Astrocyte (in vitro differentiated cells and primary cell): Measurements from ENCODE around the gene ZNF45. TPM values are rescaled to one million over a fixed set of nuclear protein-coding genes. Genes with fewer than 3 reads are reported as not detected.

Experiments used
- DNase-seq: peaks from one replicate; pipeline ENCODE4 v3.0.0-alpha.2; 2010; ENCODE audit warnings: low read depth
- FAIRE-seq: peaks from 2 replicates; lab custom pipeline; 2011; peaks lifted over from hg19 to GRCh38; lab: Jason Lieb, UNC
- H2AFZ ChIP-seq: 2 replicates; pipeline ENCODE4 v1.6.0; 2012; ENCODE audit warnings: low read depth, low read length, inconsistent platforms
- H3K27ac ChIP-seq: 2 replicates; pipeline ENCODE4 v1.5.1; 2011; ENCODE audit warnings: low read depth, low read length, inconsistent platforms
- H3K27me3 ChIP-seq: 2 replicates; pipeline ENCODE4 v1.6.0; 2011; ENCODE audit warnings: low read length, inconsistent platforms; ENCODE audit not compliant: insufficient read depth
- H3K36me3 ChIP-seq: 2 replicates; pipeline ENCODE4 v1.5.1; 2011; ENCODE audit warnings: low read length, inconsistent platforms; ENCODE audit not compliant: insufficient read depth
- H3K4me1 ChIP-seq: 2 replicates; pipeline ENCODE4 v1.5.1; 2011; ENCODE audit warnings: low read length, inconsistent platforms; ENCODE audit not compliant: insufficient read depth
- H3K4me2 ChIP-seq: 2 replicates; pipeline ENCODE4 v1.6.0; 2012; ENCODE audit warnings: low read length, inconsistent platforms
- H3K4me3 ChIP-seq: 2 replicates; pipeline ENCODE4 v1.5.1; 2011; ENCODE audit warnings: low read depth, mild to moderate bottlenecking, low read length, inconsistent platforms; ENCODE audit not compliant: insufficient read depth
- H3K79me2 ChIP-seq: 2 replicates; pipeline ENCODE4 v1.6.0; 2012; ENCODE audit warnings: mild to moderate bottlenecking, low read length, inconsistent platforms; ENCODE audit not compliant: insufficient read depth
- H3K9ac ChIP-seq: 2 replicates; pipeline ENCODE4 v1.6.0; 2012; ENCODE audit warnings: mild to moderate bottlenecking, low read length, inconsistent platforms
- H3K9me3 ChIP-seq: 2 replicates; pipeline ENCODE4 v1.5.1; 2012; ENCODE audit warnings: low read depth, mild to moderate bottlenecking, low read length, inconsistent platforms; ENCODE audit not compliant: insufficient read depth
- H4K20me1 ChIP-seq: 2 replicates; pipeline ENCODE4 v1.6.0; 2012; ENCODE audit warnings: low read length, inconsistent platforms; ENCODE audit not compliant: insufficient read depth
- H3K27ac Mint-ChIP-seq: one replicate; pipeline ENCODE4 v1.8.0; 2021; ENCODE audit warnings: mild to moderate bottlenecking, mixed read lengths; ENCODE audit not compliant: unreplicated experiment
- H3K27me3 Mint-ChIP-seq: one replicate; pipeline ENCODE4 v1.8.0; 2021; ENCODE audit warnings: low read depth, mixed read lengths; ENCODE audit not compliant: unreplicated experiment
- H3K36me3 Mint-ChIP-seq: one replicate; pipeline ENCODE4 v1.8.0; 2021; ENCODE audit warnings: low read depth, mixed read lengths; ENCODE audit not compliant: unreplicated experiment
- H3K4me1 Mint-ChIP-seq: one replicate; pipeline ENCODE4 v1.8.0; 2021; ENCODE audit warnings: low read depth, mixed read lengths; ENCODE audit not compliant: unreplicated experiment
- H3K4me3 Mint-ChIP-seq: one replicate; pipeline ENCODE4 v1.8.0; 2021; ENCODE audit warnings: mild to moderate bottlenecking, moderate library complexity, mixed read lengths; ENCODE audit not compliant: unreplicated experiment
- H3K9me3 Mint-ChIP-seq: one replicate; pipeline ENCODE4 v1.8.0; 2021; ENCODE audit warnings: mild to moderate bottlenecking, mixed read lengths; ENCODE audit not compliant: unreplicated experiment
- EZH2 ChIP-seq: IDR thresholded peaks from 2 replicates; pipeline ENCODE4 v1.6.1; 2012; ENCODE audit warnings: mild to moderate bottlenecking, low read length, inconsistent platforms; ENCODE audit not compliant: insufficient read depth
- total RNA-seq: library from RNA; stranded (reverse); gene quantifications from 2 replicates; pipeline ENCODE4 v1.2.1, GENCODE V29; 2021
- TF ChIP-seq, protein P1 (sequence below): IDR thresholded peaks from 2 replicates; pipeline ENCODE4 v1.5.1; 2011; ENCODE audit warnings: low read depth, mild to moderate bottlenecking, inconsistent platforms, low read length, moderate library complexity; ENCODE audit not compliant: insufficient read depth

ZNF45 gene
- total RNA-seq, 1 donor from 2014 or later: 15.8 TPM

- H3K27ac ChIP-seq: no peak overlapping the region
- H3K4me1 Mint-ChIP-seq: peaks cover 5% of the 10 kb centered on the region
- peaks cover 83% of the 10 kb centered on the region for H3K36me3 Mint-ChIP-seq
- no peaks in the 10 kb centered on the region for H3K27me3 ChIP-seq
- H3K27me3 Mint-ChIP-seq: no peaks in the 10 kb centered on the region
- TF ChIP-seq, protein P1, sequence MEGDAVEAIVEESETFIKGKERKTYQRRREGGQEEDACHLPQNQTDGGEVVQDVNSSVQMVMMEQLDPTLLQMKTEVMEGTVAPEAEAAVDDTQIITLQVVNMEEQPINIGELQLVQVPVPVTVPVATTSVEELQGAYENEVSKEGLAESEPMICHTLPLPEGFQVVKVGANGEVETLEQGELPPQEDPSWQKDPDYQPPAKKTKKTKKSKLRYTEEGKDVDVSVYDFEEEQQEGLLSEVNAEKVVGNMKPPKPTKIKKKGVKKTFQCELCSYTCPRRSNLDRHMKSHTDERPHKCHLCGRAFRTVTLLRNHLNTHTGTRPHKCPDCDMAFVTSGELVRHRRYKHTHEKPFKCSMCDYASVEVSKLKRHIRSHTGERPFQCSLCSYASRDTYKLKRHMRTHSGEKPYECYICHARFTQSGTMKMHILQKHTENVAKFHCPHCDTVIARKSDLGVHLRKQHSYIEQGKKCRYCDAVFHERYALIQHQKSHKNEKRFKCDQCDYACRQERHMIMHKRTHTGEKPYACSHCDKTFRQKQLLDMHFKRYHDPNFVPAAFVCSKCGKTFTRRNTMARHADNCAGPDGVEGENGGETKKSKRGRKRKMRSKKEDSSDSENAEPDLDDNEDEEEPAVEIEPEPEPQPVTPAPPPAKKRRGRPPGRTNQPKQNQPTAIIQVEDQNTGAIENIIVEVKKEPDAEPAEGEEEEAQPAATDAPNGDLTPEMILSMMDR: no peak
- TF ChIP-seq EZH2: no peak
- H2AFZ ChIP-seq: no peak overlapping the region
- peaks cover 64% of the 10 kb centered on the region for H3K9me3 ChIP-seq
- peaks cover 73% of the 10 kb centered on the region for H3K9me3 Mint-ChIP-seq
- no peak overlapping the region for H3K27ac Mint-ChIP-seq
- no peak overlapping the region for H3K4me3 ChIP-seq
- no peak overlapping the region for H3K4me2 ChIP-seq
- H4K20me1 ChIP-seq: no peaks in the 10 kb centered on the region
- H3K9ac ChIP-seq: no peak overlapping the region
- FAIRE-seq (no peak), DNase-seq (no peak)
- H3K4me1 ChIP-seq: no peaks in the 10 kb centered on the region
- no peaks in the 10 kb centered on the region for H3K79me2 ChIP-seq
- no peak overlapping the region for H3K4me3 Mint-ChIP-seq
- H3K36me3 ChIP-seq: peaks cover 40% of the 10 kb centered on the region
Observed at GRCh38 chr19:43966079-43966694, 31.1 kb upstream of the ZNF45 start.

DNA sequence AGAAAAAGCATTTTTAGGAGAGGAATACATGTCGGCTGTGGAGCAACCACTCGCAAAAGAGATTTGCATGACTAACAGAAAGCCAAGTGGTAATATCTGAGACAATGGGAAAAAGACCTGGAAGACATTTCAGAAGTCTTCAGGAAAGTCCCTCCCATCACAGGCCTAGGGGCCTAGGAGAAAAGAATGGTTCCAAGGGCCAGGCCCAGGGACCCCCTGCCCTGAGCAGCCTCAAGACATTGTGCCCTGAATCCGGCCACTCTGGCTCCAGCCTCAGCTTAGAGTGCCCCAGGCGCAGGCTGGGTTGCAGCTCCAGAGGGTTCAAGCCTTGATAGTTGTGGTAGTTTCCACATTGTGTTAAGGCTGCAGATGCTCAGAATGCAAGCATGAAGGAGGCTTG, 25.3 kb upstream of the ZNF45 start:
- Histone ChIP-seq H3K36me3 (peaks cover 16% of the 10 kb centered on the region), H3K27me3 (no peaks in the 10 kb centered on the region), H3K9ac (no peak overlapping the region), H3K4me2 (no peak overlapping the region), H4K20me1 (no peaks in the 10 kb centered on the region), H2AFZ (no peak overlapping the region), H3K4me3 (no peak overlapping the region), H3K79me2 (no peaks in the 10 kb centered on the region), H3K27ac (no peak overlapping the region), H3K4me1 (no peaks in the 10 kb centered on the region), H3K9me3 (peaks cover 18% of the 10 kb centered on the region)
- TF ChIP-seq EZH2: no peak
- TF ChIP-seq, protein P1: no peak
- DNase-seq: no peak
- H3K36me3 Mint-ChIP-seq: peaks cover 43% of the 10 kb centered on the region
- FAIRE-seq: no peak
- H3K9me3 Mint-ChIP-seq: peaks cover 32% of the 10 kb centered on the region
- no peaks in the 10 kb centered on the region for H3K27me3 Mint-ChIP-seq
- no peak overlapping the region for H3K27ac Mint-ChIP-seq
- H3K4me1 Mint-ChIP-seq: peaks cover 5% of the 10 kb centered on the region
- H3K4me3 Mint-ChIP-seq: no peak overlapping the region

DNA sequence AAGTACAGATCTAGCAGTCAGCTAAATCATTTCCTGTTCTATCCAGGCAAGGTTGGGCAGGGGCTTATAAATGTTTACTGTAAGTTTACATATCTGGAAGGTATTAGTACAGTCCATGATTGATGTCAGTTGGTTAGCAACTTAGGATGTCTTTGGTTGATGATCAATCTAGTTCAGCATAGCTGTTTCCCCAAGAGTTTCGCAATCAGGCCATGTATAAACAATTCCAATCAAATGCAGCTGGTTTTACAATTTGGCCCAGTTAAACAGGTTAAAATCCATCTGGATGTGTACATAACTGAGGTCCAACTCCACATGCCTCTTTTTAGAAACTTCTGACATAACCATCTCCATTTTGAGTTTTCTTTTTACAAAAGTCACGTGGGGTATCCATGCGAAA, 22.8 kb upstream of the ZNF45 start:
- peaks cover 37% of the 10 kb centered on the region for H3K36me3 Mint-ChIP-seq
- H3K4me3 Mint-ChIP-seq: no peak overlapping the region
- FAIRE-seq (no peak), DNase-seq (peak; percentile 70)
- Histone ChIP-seq H3K4me3 (no peak overlapping the region), H3K4me2 (no peak overlapping the region), H3K27me3 (no peaks in the 10 kb centered on the region), H3K27ac (no peak overlapping the region), H3K79me2 (no peaks in the 10 kb centered on the region), H3K36me3 (peaks cover 3% of the 10 kb centered on the region), H4K20me1 (no peaks in the 10 kb centered on the region), H3K4me1 (no peaks in the 10 kb centered on the region), H3K9ac (no peak overlapping the region), H2AFZ (no peak overlapping the region), H3K9me3 (peaks cover 5% of the 10 kb centered on the region)
- H3K4me1 Mint-ChIP-seq: peaks cover 5% of the 10 kb centered on the region
- H3K9me3 Mint-ChIP-seq: peaks cover 16% of the 10 kb centered on the region
- H3K27me3 Mint-ChIP-seq: no peaks in the 10 kb centered on the region
- no peak overlapping the region for H3K27ac Mint-ChIP-seq
- no peak for TF ChIP-seq EZH2
- TF ChIP-seq, protein P1: no peak
